HG03196 (cell line): Measurements from ENCODE around the gene BNIP1.

Experiments used
- ATAC-seq: cut with Tn5 transposase; IDR thresholded peaks from one replicate; pipeline ENCODE4 v1.9.1; 2021; ENCODE audit not compliant: unreplicated experiment

The BNIP1 gene

DNA sequence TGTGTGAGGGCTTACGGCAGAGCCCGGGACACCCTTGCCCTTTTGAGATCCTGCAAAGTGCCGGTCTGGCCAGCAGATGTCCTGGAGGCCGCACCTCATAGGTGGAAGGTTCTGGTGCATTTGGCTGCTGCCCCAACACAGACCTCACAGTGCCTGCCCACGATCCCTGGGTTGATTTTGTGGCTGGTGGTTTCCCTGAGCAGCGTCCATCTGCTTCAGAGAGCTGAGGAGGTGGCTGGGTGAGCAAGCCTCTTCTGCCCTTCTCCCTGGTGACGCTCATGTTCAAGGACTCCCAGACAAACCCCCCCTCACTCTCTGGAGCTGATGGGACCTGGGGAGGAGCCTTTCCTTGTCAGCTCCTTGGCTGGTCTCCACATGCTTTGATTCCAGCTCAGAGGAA lies 18.9 kb downstream of the BNIP1 start:
- ATAC-seq = no peak

GRCh38 chr5:173165177-173166016 lies 21.1 kb downstream of the BNIP1 start:
- no peak for ATAC-seq

GRCh38 chr5:173172166-173172565 lies 27.8 kb downstream of the BNIP1 start:
- ATAC-seq = no peak

DNA sequence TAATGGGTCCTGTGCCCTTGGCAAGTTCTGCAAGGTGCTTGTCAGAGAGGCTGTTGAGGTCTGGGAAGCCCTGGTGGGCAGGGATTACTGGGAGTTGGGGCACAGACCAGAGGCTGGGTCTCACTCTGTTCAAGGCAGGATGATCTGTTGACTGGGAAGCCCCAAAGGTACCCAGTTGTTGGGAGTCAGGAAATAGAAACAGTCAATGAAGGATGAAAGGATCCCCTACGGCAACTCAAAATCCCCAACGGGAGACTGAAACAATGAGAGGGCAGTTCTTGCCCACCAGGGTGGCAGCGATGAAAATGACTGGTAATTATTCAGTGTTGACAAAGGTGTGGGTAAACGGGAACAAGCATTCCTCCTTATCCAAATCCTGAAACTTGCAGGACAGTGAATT lies 31.2 kb downstream of the BNIP1 start:
- no peak for ATAC-seq

DNA sequence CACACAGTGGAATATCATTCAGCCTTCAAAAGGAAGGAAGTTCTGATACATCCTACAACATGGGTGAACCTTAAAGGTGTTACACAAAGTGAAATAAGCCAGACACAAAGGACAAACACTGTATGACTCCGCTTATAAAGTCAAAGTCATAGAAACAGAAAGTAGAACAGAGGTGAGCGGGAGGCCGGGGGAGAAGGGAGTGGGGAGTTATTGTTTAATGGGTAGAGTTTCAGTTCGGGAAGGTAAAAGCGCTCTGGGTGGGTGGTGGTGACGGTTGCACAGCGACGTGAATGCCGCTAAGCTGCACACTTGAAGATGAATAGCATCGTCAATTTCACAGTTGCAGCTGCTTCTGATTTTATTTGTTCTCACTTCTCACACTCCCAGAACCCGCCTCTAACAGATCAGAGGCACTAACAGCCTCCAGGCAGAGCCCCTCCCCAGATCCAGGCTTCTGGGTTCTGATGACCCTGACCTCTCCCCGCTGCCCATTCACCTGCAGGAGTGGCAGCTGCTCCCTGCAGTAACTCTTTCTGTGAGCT lies 34.1 kb downstream of the BNIP1 start:
- no peak for ATAC-seq

- no peak for ATAC-seq
Measured at GRCh38 chr5:173180331-173180730, 36.0 kb downstream of the BNIP1 start.

DNA sequence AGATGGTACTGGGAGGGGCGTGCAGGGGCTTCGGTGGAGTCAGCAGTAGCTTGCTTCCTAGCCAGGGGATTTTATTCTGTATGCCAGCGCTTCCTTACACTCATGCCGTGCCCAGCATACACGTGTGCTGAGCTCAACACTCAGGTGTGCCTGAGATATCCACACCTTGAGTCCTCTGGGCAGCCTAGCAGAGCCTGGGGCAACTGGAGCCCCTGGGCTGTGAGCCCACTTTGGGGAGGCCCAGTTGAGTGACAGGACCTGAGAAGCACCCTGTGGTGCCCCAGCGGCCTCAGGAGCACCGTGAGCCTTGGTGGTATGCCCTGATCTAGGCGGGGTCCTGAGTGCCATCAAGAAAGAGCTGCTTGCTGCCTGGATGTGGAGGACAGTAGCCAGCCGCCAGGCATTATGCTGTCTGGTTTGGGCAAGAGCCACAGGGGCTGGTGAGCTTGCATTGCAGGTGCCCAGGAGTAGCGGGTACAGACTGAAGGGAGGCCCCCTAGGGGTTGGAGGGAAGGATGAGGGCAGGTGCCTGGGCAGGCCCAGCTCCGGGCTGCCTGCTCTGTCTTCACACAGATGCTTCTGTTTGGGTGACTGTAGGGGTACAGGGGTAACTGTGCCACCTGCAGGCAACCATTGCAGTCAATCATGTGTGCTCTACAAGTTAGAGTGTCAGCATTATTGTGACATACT lies 42.9 kb downstream of the BNIP1 start:
- no peak for ATAC-seq

- no peak for ATAC-seq
Measured at GRCh38 chr5:173188280-173188679, 43.9 kb downstream of the BNIP1 start.

DNA sequence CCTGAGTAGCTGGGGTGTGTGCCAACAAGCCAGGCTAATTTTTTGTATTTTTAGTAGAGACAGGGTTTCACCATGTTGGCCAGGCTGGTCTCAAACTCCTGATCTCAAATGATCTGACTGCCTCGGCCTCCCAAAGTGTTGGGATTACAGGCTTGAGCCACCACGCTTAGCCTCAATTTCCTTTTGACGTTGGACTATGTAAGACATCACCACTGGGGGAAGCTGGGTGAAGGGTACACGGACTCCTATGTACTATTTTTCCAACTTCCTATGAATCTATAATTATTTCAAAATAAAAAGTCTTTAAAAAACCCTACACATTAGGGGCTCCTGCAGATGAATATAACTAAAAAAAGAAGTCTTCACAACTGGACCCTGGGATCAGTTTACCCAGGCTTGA lies 46.7 kb downstream of the BNIP1 start:
- ATAC-seq = no peak

DNA sequence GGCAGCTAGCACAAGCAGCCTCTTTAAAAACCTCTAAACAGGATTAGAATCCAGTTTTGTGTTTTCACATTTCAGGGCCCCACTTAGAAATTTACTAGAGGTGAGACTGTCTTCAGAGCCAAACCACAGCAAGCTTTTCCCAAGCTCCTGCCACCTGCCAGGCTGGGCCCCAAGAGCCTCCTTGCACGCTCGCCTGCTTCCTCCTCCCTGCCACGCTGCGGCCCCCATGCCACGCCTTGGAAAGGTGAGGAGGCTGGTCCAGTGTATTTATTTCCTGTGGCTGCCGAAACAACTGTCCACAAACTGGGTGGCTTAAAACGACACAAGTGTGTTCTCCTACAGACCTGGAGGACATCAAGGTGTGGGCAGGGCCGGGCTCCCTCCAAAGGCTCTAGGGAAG lies 47.2 kb downstream of the BNIP1 start:
- ATAC-seq = no peak

- no peak for ATAC-seq
Measured at GRCh38 chr5:173192561-173192960, 48.2 kb downstream of the BNIP1 start.

DNA sequence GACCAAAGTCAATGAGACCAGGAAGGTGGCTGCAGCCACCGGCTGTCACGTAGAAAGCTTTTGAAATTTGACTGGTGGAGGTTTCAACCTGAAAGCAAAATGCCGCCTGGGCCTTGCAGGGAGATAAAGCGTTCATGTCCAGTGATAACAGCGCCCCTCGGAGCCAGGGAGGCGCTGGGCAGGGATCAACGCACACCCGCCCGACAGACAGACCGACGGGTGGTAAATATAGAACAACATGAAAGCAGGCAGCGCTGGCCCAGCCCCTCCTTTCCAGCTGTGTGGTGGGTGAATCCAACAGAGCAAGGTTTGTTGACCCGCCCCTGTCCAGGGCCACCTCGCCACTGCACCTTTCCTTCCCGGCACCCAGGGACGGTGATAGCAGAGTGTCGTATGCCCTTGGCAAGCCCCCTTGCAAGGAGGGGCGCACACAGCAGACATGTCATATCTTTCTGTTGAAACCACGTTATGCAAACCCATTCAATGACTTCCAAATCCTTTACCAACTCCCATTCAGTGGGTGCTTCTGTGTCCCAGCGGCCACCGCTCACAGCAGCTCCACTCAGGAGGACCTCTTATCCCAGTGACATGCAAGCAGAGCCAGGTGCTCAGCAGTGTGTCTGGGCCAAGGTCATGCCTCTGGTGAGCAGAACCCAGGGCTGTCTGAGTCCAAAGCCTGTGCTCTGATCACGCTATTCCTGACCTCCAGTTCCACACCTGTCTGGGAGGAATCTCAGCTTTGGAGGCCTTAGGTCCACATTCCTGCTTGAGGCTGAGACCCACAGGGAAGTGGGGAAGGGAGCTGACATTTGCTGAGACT lies 52.0 kb downstream of the BNIP1 start:
- ATAC-seq = no peak

GRCh38 chr5:173197375-173197891 lies 53.1 kb downstream of the BNIP1 start:
- no peak for ATAC-seq

DNA sequence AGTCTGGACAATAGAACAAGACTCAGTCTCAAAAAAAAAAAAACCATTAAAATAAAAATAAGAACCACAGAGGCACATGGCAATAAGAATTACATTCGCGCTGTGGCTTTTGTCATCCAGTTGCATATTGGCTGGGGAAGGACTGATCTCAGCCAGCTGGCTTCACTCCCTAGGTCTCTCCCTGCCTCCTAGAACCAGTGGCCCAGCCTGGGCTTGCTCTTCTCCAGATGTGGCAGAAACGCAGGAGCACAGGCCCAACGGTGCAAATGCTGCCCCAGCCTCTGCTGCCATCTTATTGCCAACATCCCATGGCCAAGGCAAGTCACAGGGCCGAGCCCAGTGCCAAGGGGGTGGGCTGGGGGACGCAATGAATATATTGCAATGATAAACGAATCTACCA lies 53.7 kb downstream of the BNIP1 start:
- ATAC-seq = no peak

DNA sequence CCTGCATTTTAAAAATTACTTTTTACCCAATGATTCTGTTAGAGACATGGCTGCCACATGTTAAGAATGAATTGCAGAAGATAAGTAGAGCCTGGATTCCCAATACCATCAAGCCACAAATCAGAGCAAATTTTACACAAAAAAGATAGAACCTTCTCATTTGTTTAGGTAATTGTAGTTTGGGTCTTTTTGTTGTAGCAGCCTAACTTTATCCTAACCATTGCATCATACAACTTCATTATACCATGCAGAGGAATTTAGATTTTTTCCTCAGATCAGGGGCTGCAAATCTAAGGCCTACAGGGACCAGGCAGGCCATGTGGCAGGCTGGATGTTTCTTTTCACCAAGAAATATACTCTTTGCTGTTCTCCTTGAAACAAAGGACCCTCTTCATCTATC lies 56.0 kb downstream of the BNIP1 start:
- ATAC-seq = no peak

DNA sequence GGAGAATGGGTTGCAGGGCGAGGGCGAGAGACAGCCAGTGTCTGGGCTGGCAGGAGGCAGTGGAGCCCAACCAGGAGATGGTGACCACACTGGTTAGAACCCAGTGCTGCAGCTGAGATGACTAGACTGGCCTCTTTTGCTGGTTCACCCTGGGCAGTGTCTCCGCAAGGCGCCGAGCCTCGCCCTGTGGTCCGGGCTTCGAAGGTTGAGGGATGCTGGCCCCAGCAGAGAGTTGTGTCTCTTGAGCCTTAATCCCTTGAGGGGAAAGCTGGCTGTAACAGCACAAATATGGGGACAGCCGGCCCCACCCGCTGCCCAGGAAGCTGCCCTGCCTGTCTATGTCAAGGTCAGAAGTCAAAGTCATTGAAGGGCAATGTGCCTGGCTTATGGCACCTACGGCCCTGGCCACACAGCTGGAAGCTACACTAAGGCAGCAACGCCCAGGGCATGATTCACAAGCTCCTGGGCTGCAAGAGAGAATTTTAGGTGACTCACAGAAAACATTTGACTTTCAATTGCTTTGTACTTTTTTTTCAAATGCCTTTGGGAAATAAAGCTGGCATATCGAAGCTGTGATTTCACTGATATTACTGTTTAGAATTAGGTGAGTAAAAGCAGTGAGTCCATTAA lies 57.4 kb downstream of the BNIP1 start:
- no peak for ATAC-seq

- no peak for ATAC-seq
Measured at GRCh38 chr5:173202266-173202875, 58.0 kb downstream of the BNIP1 start.

DNA sequence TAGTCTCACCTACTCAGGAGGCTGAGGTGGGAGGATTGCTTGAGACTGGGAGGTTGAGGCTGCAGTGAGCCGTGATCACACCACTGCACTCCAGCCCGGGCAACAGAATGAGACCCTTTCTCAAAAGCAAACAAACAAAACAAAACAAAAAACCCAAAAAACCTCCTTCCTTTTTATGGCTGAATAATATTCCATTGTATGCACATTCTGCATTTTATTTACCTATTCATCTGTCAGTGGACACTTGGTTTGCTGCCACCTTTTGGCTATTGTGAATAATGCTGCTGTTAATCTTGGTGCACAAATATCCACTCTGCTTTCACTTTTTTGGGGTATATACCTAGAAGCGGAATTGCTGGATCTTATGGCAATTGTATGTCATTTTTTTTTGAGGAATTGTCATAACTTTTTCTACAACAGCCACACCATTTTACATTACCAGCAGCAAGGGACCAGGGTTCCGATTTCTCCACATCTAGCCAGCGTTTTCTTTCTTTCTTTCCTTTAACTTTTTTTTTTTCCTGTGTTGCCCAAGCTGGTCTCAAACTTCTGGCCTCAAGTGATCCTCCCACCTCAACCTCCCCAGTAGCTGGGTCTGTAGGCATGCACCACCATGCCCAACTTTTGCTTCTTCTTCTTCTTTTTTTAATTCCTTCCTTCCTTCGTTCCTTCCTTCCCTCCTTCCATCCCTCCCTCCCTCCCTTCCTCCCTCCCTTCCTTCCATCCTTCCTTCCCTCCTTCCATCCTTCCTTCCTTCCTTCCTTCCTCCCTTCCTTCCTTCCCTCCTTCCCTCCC lies 60.1 kb downstream of the BNIP1 start:
- ATAC-seq = no peak

GRCh38 chr5:173205916-173206315 lies 61.6 kb downstream of the BNIP1 start:
- ATAC-seq = no peak
